NT2/D1 (cell line): Measurements from ENCODE around the gene CDC42SE2.

Experiments
- SUZ12 ChIP-seq: IDR thresholded peaks from 2 replicates; pipeline ENCODE4 v1.6.1; 2011; ENCODE audit not compliant: insufficient read length, insufficient read depth; ENCODE audit errors: extremely low read depth
- ZNF274 ChIP-seq: IDR thresholded peaks from 2 replicates; pipeline ENCODE4 v1.6.1; 2011; ENCODE audit warnings: mild to moderate bottlenecking, low read depth, low read length

DNA sequence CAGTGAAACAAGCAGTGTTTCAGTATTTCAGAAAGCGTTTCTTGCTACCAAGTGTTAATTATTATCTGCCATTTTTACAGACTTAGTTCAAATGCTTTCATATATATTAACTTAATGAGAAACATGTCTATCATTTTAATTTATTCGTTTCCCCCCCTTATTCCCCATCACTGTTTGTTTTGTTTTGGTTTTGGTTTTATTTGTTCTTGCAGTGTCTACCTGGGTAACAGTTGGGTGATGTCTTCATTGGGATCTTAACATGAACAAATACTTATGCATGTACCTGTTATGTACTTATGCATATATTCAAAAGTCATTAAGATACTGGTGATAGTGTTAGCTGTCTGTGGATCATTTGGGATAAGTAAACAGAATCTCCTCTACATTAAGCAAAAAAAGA lies 108.0 kb downstream of the CDC42SE2 start:
- no peak for TF ChIP-seq ZNF274
- TF ChIP-seq SUZ12, result no peak
